HepG2 (cell line): ENCODE data around the gene KRTAP5-6. TPM values are rescaled to one million over a fixed set of nuclear protein-coding genes. Genes with fewer than 3 reads are reported as not detected.
A peak's percentile ranks its signal among the peaks of the same experiment; 100 is the strongest.

Experiments used
- CEBPB ChIP-seq: IDR thresholded peaks from 2 replicates; pipeline ENCODE4 v1.6.1; 2011; ENCODE audit warnings: low read depth, low read length, improper control_type of control experiment, borderline replicate concordance
- EP300 ChIP-seq, 3 experiments: sonication (generic) in 1 of 3; formaldehyde crosslinking in 1 of 3; IDR thresholded peaks; 2 replicates each; pipeline versions ENCODE4 v1.5.1 to v1.6.1; 2011 to 2020; ENCODE audit warnings: low read depth in 2 of 3, low read length in 2 of 3, borderline replicate concordance in 1 of 3, improper control_type of control experiment in 1 of 3, mild to moderate bottlenecking in 1 of 3, missing genetic modification reagents in 1 of 3, moderate library complexity in 1 of 3
- FOXP1 ChIP-seq, 2 experiments: fragments of 450-650 bp in 1 of 2; IDR thresholded peaks; 2 replicates each; pipeline ENCODE4 v1.6.1; 2017 to 2018; ENCODE audit warnings: antibody characterized with exemption in 1 of 2
- GATAD1 ChIP-seq: IDR thresholded peaks from 2 replicates; pipeline ENCODE4 v1.6.1; 2016; ENCODE audit warnings: missing genetic modification reagents, missing compliant biosample characterization
- MIER3 ChIP-seq: IDR thresholded peaks from 2 replicates; pipeline ENCODE4 v1.6.1; 2016; ENCODE audit warnings: missing compliant biosample characterization, borderline replicate concordance
- PCBP1 ChIP-seq: fragments of 200-400 bp; formaldehyde crosslinking; IDR thresholded peaks from 2 replicates; pipeline ENCODE4 v1.6.1; 2017; ENCODE audit warnings: mild to moderate bottlenecking, low read depth, low read length, borderline replicate concordance
- RCOR2 ChIP-seq: IDR thresholded peaks from 2 replicates; pipeline ENCODE4 v1.6.1; 2016; ENCODE audit warnings: missing biosample characterization, missing genetic modification reagents
- SAP130 ChIP-seq: IDR thresholded peaks from 2 replicates; pipeline ENCODE4 v1.6.1; 2016; ENCODE audit warnings: low read depth
- SMARCC2 ChIP-seq: fragments of 450-650 bp; IDR thresholded peaks from 2 replicates; pipeline ENCODE4 v1.6.1; 2017; ENCODE audit warnings: antibody characterized with exemption, mild to moderate bottlenecking
- SPEN ChIP-seq: sonication (generic); formaldehyde crosslinking; IDR thresholded peaks from 2 replicates; pipeline ENCODE4 v1.5.1; 2020; ENCODE audit warnings: low read depth, mild to moderate bottlenecking, missing genetic modification reagents
- TBP ChIP-seq: sonication (generic); formaldehyde crosslinking; IDR thresholded peaks from 2 replicates; pipeline ENCODE4 v1.5.0; 2020; ENCODE audit warnings: missing genetic modification reagents
- ZFP90 ChIP-seq: sonication (generic); formaldehyde crosslinking; IDR thresholded peaks from 2 replicates; pipeline ENCODE4 v1.8.0; 2022; ENCODE audit warnings: missing genetic modification reagents, mild to moderate bottlenecking, inconsistent platforms, borderline replicate concordance
- ZNF160 ChIP-seq: sonication (generic); formaldehyde crosslinking; IDR thresholded peaks from 2 replicates; pipeline ENCODE4 v1.8.0; 2022; ENCODE audit warnings: mild to moderate bottlenecking, inconsistent platforms, missing genetic modification reagents
- ZNF205 ChIP-seq: IDR thresholded peaks from 2 replicates; pipeline ENCODE4 v1.6.1; 2018; ENCODE audit warnings: missing biosample characterization, missing genetic modification reagents
- ZNF326 ChIP-seq: sonication (generic); formaldehyde crosslinking; IDR thresholded peaks from 2 replicates; pipeline ENCODE4 v1.4.0; 2020; ENCODE audit warnings: missing genetic modification reagents, borderline replicate concordance
- ZNF33B ChIP-seq: sonication (generic); formaldehyde crosslinking; IDR thresholded peaks from 2 replicates; pipeline ENCODE4 v1.5.1; 2020; ENCODE audit warnings: mild to moderate bottlenecking, missing genetic modification reagents
- ZNF567 ChIP-seq: sonication (generic); formaldehyde crosslinking; IDR thresholded peaks from 2 replicates; pipeline ENCODE4 v1.8.1; 2023; ENCODE audit warnings: mild to moderate bottlenecking, missing genetic modification reagents, borderline replicate concordance
- ZNF572 ChIP-seq: sonication (generic); formaldehyde crosslinking; IDR thresholded peaks from 2 replicates; pipeline ENCODE4 v1.5.1; 2020; ENCODE audit warnings: mild to moderate bottlenecking, missing genetic modification reagents
- ZNF678 ChIP-seq: sonication (generic); formaldehyde crosslinking; IDR thresholded peaks from 2 replicates; pipeline ENCODE4 v1.4.0; 2020; ENCODE audit warnings: mild to moderate bottlenecking, missing genetic modification reagents
- ZSCAN20 ChIP-seq: sonication (generic); formaldehyde crosslinking; IDR thresholded peaks from 2 replicates; pipeline ENCODE4 v1.4.0; 2020; ENCODE audit warnings: missing genetic modification reagents, mild to moderate bottlenecking, borderline replicate concordance
- polyA plus RNA-seq, 8 experiments: library from polyadenylated mRNA; depleted of rRNA in 3 of 8; stranded (reverse) in 7 of 8; unstranded in 1 of 8; fragments of >200 nt; fragmentation: Illumina TruSeq in 4 of 8; extraction: Trizol in 4 of 8; gene quantifications; 2 replicates each; pipeline versions ENCODE4 v1.2.1 to v1.2.3, GENCODE V29; 2011 to 2016; ENCODE audit warnings: low read depth in 4 of 8, missing spikeins in 1 of 8, mixed read lengths in 1 of 8; ENCODE audit not compliant: insufficient read depth in 1 of 8
- total RNA-seq, 5 experiments: library from RNA; depleted of rRNA; stranded (reverse); fragments of >200 nt; fragmentation: Illumina TruSeq; extraction: Trizol; gene quantifications; 2 replicates each; pipeline ENCODE4 v1.2.3, GENCODE V29; 2016; ENCODE audit warnings: low read depth in 1 of 5
- TF ChIP-seq, protein P1 (sequence below): sonication (generic); formaldehyde crosslinking; IDR thresholded peaks from 2 replicates; pipeline ENCODE4 v1.4.0; 2020; ENCODE audit warnings: mild to moderate bottlenecking, missing genetic modification reagents
- TF ChIP-seq, protein P2 (sequence below): sonication (generic); formaldehyde crosslinking; IDR thresholded peaks from 2 replicates; pipeline ENCODE4 v1.4.0; 2020; ENCODE audit warnings: mild to moderate bottlenecking, missing genetic modification reagents, borderline replicate concordance

Gene KRTAP5-6
- total and polyA plus RNA-seq, 2 of the 13 experiments (the other 11 are each of a cell fraction or from before 2014, with no cell fraction given), result not detected

DNA sequence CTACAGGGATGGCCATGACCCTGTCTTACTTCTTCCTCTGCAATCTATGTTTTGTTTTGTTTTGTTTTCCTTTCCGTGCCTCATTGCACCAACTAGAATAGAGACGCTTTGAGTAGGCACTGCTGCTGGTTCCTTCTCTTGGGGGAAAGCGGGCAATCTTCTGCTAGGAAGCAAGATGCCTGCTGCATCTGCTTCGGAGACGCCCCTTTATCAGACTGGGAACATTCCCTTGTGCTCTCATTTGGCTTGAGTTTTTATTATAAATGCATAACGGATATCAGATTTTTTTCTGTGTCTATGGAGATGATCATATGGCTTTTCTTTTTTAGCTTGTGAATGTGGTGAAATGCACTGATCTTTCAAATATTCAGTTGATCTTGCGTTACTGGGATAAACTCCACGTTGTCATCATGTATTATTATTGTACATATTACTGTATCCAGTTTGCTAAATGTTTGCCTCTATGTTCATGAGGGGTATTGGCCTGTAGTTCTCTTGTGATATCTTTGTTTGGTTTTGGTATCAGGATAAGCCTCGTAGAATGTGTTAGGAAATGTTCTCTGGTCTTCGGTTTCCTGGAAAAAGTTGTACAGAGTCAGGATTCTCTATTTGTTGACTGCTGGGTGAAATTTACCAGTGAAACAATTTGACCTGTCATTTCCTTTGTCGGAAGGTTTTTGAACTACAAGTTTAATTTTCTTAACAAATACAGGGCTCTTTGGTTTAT is 23.4 kb upstream of the KRTAP5-6 start (continued):
- no peak for TF ChIP-seq PCBP1
- TF ChIP-seq ZNF33B (CRISPR knock-in tag), result no peak
- peak; percentile 44 for TF ChIP-seq SAP130
- TF ChIP-seq ZSCAN20 (CRISPR knock-in tag), result no peak
- TF ChIP-seq ZNF205 (CRISPR knock-in tag), result no peak
- no peak for TF ChIP-seq SMARCC2
- no peak for TF ChIP-seq ZNF678 (CRISPR knock-in tag)
- TF ChIP-seq, protein P1, sequence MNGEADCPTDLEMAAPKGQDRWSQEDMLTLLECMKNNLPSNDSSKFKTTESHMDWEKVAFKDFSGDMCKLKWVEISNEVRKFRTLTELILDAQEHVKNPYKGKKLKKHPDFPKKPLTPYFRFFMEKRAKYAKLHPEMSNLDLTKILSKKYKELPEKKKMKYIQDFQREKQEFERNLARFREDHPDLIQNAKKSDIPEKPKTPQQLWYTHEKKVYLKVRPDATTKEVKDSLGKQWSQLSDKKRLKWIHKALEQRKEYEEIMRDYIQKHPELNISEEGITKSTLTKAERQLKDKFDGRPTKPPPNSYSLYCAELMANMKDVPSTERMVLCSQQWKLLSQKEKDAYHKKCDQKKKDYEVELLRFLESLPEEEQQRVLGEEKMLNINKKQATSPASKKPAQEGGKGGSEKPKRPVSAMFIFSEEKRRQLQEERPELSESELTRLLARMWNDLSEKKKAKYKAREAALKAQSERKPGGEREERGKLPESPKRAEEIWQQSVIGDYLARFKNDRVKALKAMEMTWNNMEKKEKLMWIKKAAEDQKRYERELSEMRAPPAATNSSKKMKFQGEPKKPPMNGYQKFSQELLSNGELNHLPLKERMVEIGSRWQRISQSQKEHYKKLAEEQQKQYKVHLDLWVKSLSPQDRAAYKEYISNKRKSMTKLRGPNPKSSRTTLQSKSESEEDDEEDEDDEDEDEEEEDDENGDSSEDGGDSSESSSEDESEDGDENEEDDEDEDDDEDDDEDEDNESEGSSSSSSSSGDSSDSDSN (CRISPR knock-in tag), result no peak
- no peak for TF ChIP-seq GATAD1 (CRISPR knock-in tag)
- TF ChIP-seq RCOR2 (CRISPR knock-in tag), result peak; percentile 60; the same call in 1 of the 2 replicates
- no peak for TF ChIP-seq ZNF160 (CRISPR knock-in tag)
- TF ChIP-seq ZNF567 (CRISPR knock-in tag), result no peak
- TF ChIP-seq ZFP90 (CRISPR knock-in tag), result no peak
- TF ChIP-seq TBP (CRISPR knock-in tag), result no peak
- no peak for TF ChIP-seq ZNF326
- peak in 1 of 2 experiments; percentile 98; a peak in 2 of 4 replicates for TF ChIP-seq EP300 (IDR thresholded peaks at IDR 0.05; ENCODE audit: low read depth in 2 of 2, low read length in 2 of 2)
- peak; percentile 84 for TF ChIP-seq EP300 (CRISPR knock-in tag; IDR thresholded peaks at IDR 0.05; ENCODE audit: borderline replicate concordance)
- TF ChIP-seq MIER3, result no peak; the same call in 1 of the 2 replicates
- TF ChIP-seq, protein P2, sequence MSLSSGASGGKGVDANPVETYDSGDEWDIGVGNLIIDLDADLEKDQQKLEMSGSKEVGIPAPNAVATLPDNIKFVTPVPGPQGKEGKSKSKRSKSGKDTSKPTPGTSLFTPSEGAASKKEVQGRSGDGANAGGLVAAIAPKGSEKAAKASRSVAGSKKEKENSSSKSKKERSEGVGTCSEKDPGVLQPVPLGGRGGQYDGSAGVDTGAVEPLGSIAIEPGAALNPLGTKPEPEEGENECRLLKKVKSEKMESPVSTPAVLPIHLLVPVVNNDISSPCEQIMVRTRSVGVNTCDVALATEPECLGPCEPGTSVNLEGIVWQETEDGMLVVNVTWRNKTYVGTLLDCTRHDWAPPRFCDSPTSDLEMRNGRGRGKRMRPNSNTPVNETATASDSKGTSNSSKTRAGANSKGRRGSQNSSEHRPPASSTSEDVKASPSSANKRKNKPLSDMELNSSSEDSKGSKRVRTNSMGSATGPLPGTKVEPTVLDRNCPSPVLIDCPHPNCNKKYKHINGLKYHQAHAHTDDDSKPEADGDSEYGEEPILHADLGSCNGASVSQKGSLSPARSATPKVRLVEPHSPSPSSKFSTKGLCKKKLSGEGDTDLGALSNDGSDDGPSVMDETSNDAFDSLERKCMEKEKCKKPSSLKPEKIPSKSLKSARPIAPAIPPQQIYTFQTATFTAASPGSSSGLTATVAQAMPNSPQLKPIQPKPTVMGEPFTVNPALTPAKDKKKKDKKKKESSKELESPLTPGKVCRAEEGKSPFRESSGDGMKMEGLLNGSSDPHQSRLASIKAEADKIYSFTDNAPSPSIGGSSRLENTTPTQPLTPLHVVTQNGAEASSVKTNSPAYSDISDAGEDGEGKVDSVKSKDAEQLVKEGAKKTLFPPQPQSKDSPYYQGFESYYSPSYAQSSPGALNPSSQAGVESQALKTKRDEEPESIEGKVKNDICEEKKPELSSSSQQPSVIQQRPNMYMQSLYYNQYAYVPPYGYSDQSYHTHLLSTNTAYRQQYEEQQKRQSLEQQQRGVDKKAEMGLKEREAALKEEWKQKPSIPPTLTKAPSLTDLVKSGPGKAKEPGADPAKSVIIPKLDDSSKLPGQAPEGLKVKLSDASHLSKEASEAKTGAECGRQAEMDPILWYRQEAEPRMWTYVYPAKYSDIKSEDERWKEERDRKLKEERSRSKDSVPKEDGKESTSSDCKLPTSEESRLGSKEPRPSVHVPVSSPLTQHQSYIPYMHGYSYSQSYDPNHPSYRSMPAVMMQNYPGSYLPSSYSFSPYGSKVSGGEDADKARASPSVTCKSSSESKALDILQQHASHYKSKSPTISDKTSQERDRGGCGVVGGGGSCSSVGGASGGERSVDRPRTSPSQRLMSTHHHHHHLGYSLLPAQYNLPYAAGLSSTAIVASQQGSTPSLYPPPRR (CRISPR knock-in tag), result peak; percentile 49; the same call in 1 of the 2 replicates
- TF ChIP-seq SPEN (CRISPR knock-in tag), result no peak
- TF ChIP-seq FOXP1 (IDR thresholded peaks at IDR 0.05), result peak; percentile 43; the same call in 1 of the 2 replicates
- TF ChIP-seq FOXP1 (CRISPR knock-in tag; IDR thresholded peaks at IDR 0.05), result peak; percentile 63
- 0 out of 2 replicates have a peak, but pooled peaks have one; percentile 18 for TF ChIP-seq CEBPB
- TF ChIP-seq ZNF572 (CRISPR knock-in tag), result no peak
